Karpas-422 (cell line): ENCODE data around the gene TFCP2L1. TPM values are rescaled to one million over a fixed set of nuclear protein-coding genes. Genes with fewer than 3 reads are reported as not detected.

ENCODE experiments used
- DNase-seq: peaks from one replicate; pipeline ENCODE4 v3.0.0-alpha.2; 2015
- H2AFZ ChIP-seq: fragments of 200-600 bp; sonication (generic); 2 replicates; pipeline ENCODE4 v1.6.1; 2014; ENCODE audit warnings: antibody characterized with exemption, low read length, mixed read lengths
- H3K27ac ChIP-seq: fragments of 200-600 bp; sonication (generic); 2 replicates; pipeline ENCODE4 v1.5.1; 2014; ENCODE audit warnings: mild to moderate bottlenecking, low read length, moderate library complexity
- H3K27me3 ChIP-seq: fragments of 200-600 bp; sonication (generic); 2 replicates; pipeline ENCODE4 v1.6.1; 2014; ENCODE audit warnings: low read length, mixed read lengths
- H3K36me3 ChIP-seq: fragments of 200-600 bp; sonication (generic); 2 replicates; pipeline ENCODE4 v1.6.1; 2014; ENCODE audit warnings: low read length, mixed read lengths; ENCODE audit not compliant: insufficient read depth
- H3K4me1 ChIP-seq: fragments of 200-600 bp; sonication (generic); 2 replicates; pipeline ENCODE4 v1.6.1; 2014; ENCODE audit warnings: mild to moderate bottlenecking, low read length, mixed read lengths
- H3K4me2 ChIP-seq: fragments of 200-600 bp; sonication (generic); 2 replicates; pipeline ENCODE4 v1.6.1; 2014; ENCODE audit warnings: low read length, low read depth, mild to moderate bottlenecking; ENCODE audit not compliant: poor library complexity, severe bottlenecking
- H3K4me3 ChIP-seq: fragments of 200-600 bp; sonication (generic); 2 replicates; pipeline ENCODE4 v1.5.1; 2014; ENCODE audit warnings: mild to moderate bottlenecking, antibody characterized with exemption, low read length, mixed read lengths
- H3K79me2 ChIP-seq: fragments of 200-600 bp; sonication (generic); 2 replicates; pipeline ENCODE4 v1.6.1; 2014; ENCODE audit warnings: mild to moderate bottlenecking, low read length, mixed read lengths
- H3K9ac ChIP-seq: fragments of 200-600 bp; sonication (generic); 2 replicates; pipeline ENCODE4 v1.6.0; 2014; ENCODE audit warnings: low read length
- H3K9me2 ChIP-seq: fragments of 200-600 bp; sonication (generic), shearing (Covaris generic); replicated peaks from 2 replicates; pipeline ENCODE4 v1.6.0; 2014; ENCODE audit warnings: mild to moderate bottlenecking, low read length, moderate library complexity; ENCODE audit not compliant: insufficient read depth
- H3K9me3 ChIP-seq: fragments of 300-700, 200-600 bp; sonication (generic); 2 replicates; pipeline ENCODE4 v1.6.1; 2014; ENCODE audit warnings: low read length, mixed read lengths
- H4K20me1 ChIP-seq: fragments of 200-600 bp; sonication (generic); 2 replicates; pipeline ENCODE4 v1.6.1; 2014; ENCODE audit warnings: mild to moderate bottlenecking, antibody characterized with exemption, low read length, low read depth; ENCODE audit not compliant: insufficient read depth
- total RNA-seq: library from RNA; depleted of rRNA; stranded (reverse); fragments of >200 nt; shearing (Covaris generic); gene quantifications from 2 replicates; pipeline ENCODE4 v1.2.3, GENCODE V29; 2014; ENCODE audit warnings: low replicate concordance

TFCP2L1 gene
- total RNA-seq, 1 experiment from 2014 or later = not detected

GRCh38 chr2:121220995-121221394, 64.0 kb downstream of the TFCP2L1 start:
- no peaks in the 10 kb centered on the region for H3K4me1 ChIP-seq
- H3K27me3 ChIP-seq = no peaks in the 10 kb centered on the region
- no peak overlapping the region for H3K4me2 ChIP-seq
- H3K9me3 ChIP-seq = no peaks in the 10 kb centered on the region
- H3K4me3 ChIP-seq = no peak overlapping the region
- no peak overlapping the region for H3K9ac ChIP-seq
- H4K20me1 ChIP-seq = no peaks in the 10 kb centered on the region
- H3K9me2 ChIP-seq = no peaks in the 10 kb centered on the region
- no peaks in the 10 kb centered on the region for H3K79me2 ChIP-seq
- no peak for DNase-seq
- H3K36me3 ChIP-seq = no peaks in the 10 kb centered on the region
- no peak overlapping the region for H3K27ac ChIP-seq
- no peak overlapping the region for H2AFZ ChIP-seq

GRCh38 chr2:121219866-121220265, 65.1 kb downstream of the TFCP2L1 start:
- Histone ChIP-seq H3K4me1 (no peaks in the 10 kb centered on the region), H3K9me2 (no peaks in the 10 kb centered on the region), H3K4me3 (no peak overlapping the region), H3K9me3 (no peaks in the 10 kb centered on the region), H3K36me3 (no peaks in the 10 kb centered on the region), H3K79me2 (no peaks in the 10 kb centered on the region), H3K4me2 (no peak overlapping the region), H3K27ac (no peak overlapping the region), H4K20me1 (no peaks in the 10 kb centered on the region), H2AFZ (no peak overlapping the region), H3K9ac (no peak overlapping the region), H3K27me3 (no peaks in the 10 kb centered on the region)
- no peak for DNase-seq

GRCh38 chr2:121218386-121218938, 66.5 kb downstream of the TFCP2L1 start:
- Histone ChIP-seq H3K9me3 (no peaks in the 10 kb centered on the region), H3K9ac (no peak overlapping the region), H3K4me1 (no peaks in the 10 kb centered on the region), H3K27me3 (no peaks in the 10 kb centered on the region), H4K20me1 (no peaks in the 10 kb centered on the region), H3K36me3 (no peaks in the 10 kb centered on the region), H3K9me2 (no peaks in the 10 kb centered on the region), H3K27ac (no peak overlapping the region), H2AFZ (no peak overlapping the region), H3K4me2 (no peak overlapping the region), H3K79me2 (no peaks in the 10 kb centered on the region), H3K4me3 (no peak overlapping the region)
- DNase-seq = no peak

- no peaks in the 10 kb centered on the region for H3K27me3 ChIP-seq
- H3K27ac ChIP-seq = no peak overlapping the region
- H3K4me3 ChIP-seq = no peak overlapping the region
- no peaks in the 10 kb centered on the region for H3K79me2 ChIP-seq
- no peak overlapping the region for H3K9ac ChIP-seq
- no peak overlapping the region for H3K4me2 ChIP-seq
- DNase-seq = no peak
- H3K4me1 ChIP-seq = no peaks in the 10 kb centered on the region
- no peak overlapping the region for H2AFZ ChIP-seq
- no peaks in the 10 kb centered on the region for H4K20me1 ChIP-seq
- H3K9me2 ChIP-seq = no peaks in the 10 kb centered on the region
- H3K36me3 ChIP-seq = no peaks in the 10 kb centered on the region
- H3K9me3 ChIP-seq = no peaks in the 10 kb centered on the region
Observed at GRCh38 chr2:121217627-121218026, 67.4 kb downstream of the TFCP2L1 start.

- Histone ChIP-seq H3K79me2 (no peaks in the 10 kb centered on the region), H3K36me3 (no peaks in the 10 kb centered on the region), H3K4me2 (no peak overlapping the region), H3K27ac (no peak overlapping the region), H4K20me1 (no peaks in the 10 kb centered on the region), H2AFZ (no peak overlapping the region), H3K9ac (no peak overlapping the region), H3K4me3 (no peak overlapping the region), H3K9me3 (no peaks in the 10 kb centered on the region), H3K27me3 (no peaks in the 10 kb centered on the region), H3K4me1 (no peaks in the 10 kb centered on the region), H3K9me2 (no peaks in the 10 kb centered on the region)
- DNase-seq = no peak
Observed at GRCh38 chr2:121214296-121214695, 70.7 kb downstream of the TFCP2L1 start.

- no peaks in the 10 kb centered on the region for H3K4me1 ChIP-seq
- no peaks in the 10 kb centered on the region for H3K9me3 ChIP-seq
- no peak overlapping the region for H3K27ac ChIP-seq
- H3K9ac ChIP-seq = no peak overlapping the region
- H4K20me1 ChIP-seq = no peaks in the 10 kb centered on the region
- no peak overlapping the region for H2AFZ ChIP-seq
- H3K4me2 ChIP-seq = no peak overlapping the region
- DNase-seq = no peak
- H3K4me3 ChIP-seq = no peak overlapping the region
- no peaks in the 10 kb centered on the region for H3K9me2 ChIP-seq
- H3K79me2 ChIP-seq = no peaks in the 10 kb centered on the region
- H3K27me3 ChIP-seq = no peaks in the 10 kb centered on the region
- H3K36me3 ChIP-seq = no peaks in the 10 kb centered on the region
Observed at GRCh38 chr2:121213386-121213785, 71.6 kb downstream of the TFCP2L1 start.

GRCh38 chr2:121212661-121213325, 72.2 kb downstream of the TFCP2L1 start:
- Histone ChIP-seq H3K27ac (no peak overlapping the region), H2AFZ (no peak overlapping the region), H4K20me1 (no peaks in the 10 kb centered on the region)

GRCh38 chr2:121211689-121212151, 73.3 kb downstream of the TFCP2L1 start:
- Histone ChIP-seq H3K9me2 (no peaks in the 10 kb centered on the region), H3K36me3 (no peaks in the 10 kb centered on the region)

More at GRCh38 chr2:121212661-121213325, 72.2 kb downstream of the TFCP2L1 start:
- no peak overlapping the region for H3K9ac ChIP-seq
- DNase-seq = no peak
- H3K27me3 ChIP-seq = no peaks in the 10 kb centered on the region
- no peak overlapping the region for H3K4me2 ChIP-seq
- H3K36me3 ChIP-seq = no peaks in the 10 kb centered on the region
- H3K4me1 ChIP-seq = no peaks in the 10 kb centered on the region
- no peak overlapping the region for H3K4me3 ChIP-seq
- H3K9me3 ChIP-seq = no peaks in the 10 kb centered on the region
- H3K9me2 ChIP-seq = no peaks in the 10 kb centered on the region
- H3K79me2 ChIP-seq = no peaks in the 10 kb centered on the region

More at GRCh38 chr2:121211689-121212151, 73.3 kb downstream of the TFCP2L1 start:
- Histone ChIP-seq H4K20me1 (no peaks in the 10 kb centered on the region), H3K79me2 (no peaks in the 10 kb centered on the region), H3K4me1 (no peaks in the 10 kb centered on the region), H3K9ac (no peak overlapping the region), H3K27ac (no peak overlapping the region), H3K27me3 (no peaks in the 10 kb centered on the region), H2AFZ (no peak overlapping the region), H3K9me3 (no peaks in the 10 kb centered on the region), H3K4me3 (no peak overlapping the region), H3K4me2 (no peak overlapping the region)
- no peak for DNase-seq
